ENCODE data around the gene VAV3. TPM values are rescaled to one million over a fixed set of nuclear protein-coding genes. Genes with fewer than 3 reads are reported as not detected.

The VAV3 gene
- total and polyA plus RNA-seq, 4 donors = 1.7 to 14.4 (median 7.6) TPM

DNA sequence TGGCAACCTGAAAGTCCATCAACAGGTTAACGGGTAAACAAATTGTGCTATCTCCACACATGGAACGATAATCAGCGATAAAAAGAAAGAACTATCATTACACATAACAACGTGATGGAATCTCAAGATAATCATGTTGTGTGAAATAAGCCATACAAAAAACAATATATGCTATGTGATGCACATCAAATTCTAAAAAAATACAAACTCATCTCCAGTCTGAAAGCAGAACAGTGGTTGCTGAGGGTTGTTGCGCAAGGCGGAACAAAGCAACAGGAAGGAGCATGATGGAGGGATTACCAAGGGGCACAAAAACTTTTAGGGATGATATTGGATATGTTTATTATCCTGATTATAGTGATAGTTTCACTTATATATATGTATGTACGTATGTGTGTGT lies 324.8 kb downstream of the VAV3 start:
- H3K36me3 ChIP-seq (ENCODE audit: control insufficient read depth in 4 of 4, insufficient read depth in 4 of 4, low read length in 4 of 4) = no peaks in the 10 kb centered on the region
- H3K9me3 ChIP-seq (ENCODE audit: control insufficient read depth in 4 of 4, insufficient read depth in 3 of 4, low read length in 3 of 4) = peaks cover 0 to 2% (median 0%) of the 10 kb centered on the region in 4 donors
- H3K4me1 ChIP-seq (ENCODE audit: control insufficient read depth in 5 of 5, insufficient read depth in 5 of 5, low read length in 5 of 5) = no peaks in the 10 kb centered on the region
- H3K27ac ChIP-seq (ENCODE audit: low read depth in 1 of 2, low read length in 1 of 2) = no peak overlapping the region
- TF ChIP-seq, protein P1, sequence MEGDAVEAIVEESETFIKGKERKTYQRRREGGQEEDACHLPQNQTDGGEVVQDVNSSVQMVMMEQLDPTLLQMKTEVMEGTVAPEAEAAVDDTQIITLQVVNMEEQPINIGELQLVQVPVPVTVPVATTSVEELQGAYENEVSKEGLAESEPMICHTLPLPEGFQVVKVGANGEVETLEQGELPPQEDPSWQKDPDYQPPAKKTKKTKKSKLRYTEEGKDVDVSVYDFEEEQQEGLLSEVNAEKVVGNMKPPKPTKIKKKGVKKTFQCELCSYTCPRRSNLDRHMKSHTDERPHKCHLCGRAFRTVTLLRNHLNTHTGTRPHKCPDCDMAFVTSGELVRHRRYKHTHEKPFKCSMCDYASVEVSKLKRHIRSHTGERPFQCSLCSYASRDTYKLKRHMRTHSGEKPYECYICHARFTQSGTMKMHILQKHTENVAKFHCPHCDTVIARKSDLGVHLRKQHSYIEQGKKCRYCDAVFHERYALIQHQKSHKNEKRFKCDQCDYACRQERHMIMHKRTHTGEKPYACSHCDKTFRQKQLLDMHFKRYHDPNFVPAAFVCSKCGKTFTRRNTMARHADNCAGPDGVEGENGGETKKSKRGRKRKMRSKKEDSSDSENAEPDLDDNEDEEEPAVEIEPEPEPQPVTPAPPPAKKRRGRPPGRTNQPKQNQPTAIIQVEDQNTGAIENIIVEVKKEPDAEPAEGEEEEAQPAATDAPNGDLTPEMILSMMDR (IDR thresholded peaks at IDR 0.05; ENCODE audit: control extremely low read depth, extremely low read depth) = no peak
- ATAC-seq (ENCODE audit: insufficient read depth, low FRiP score) (no peak), DNase-seq (no peak)
- H3K9ac ChIP-seq (ENCODE audit: insufficient read depth in 1 of 2, low read length in 2 of 2) = no peak overlapping the region
- H3K27me3 ChIP-seq (ENCODE audit: control insufficient read depth in 3 of 3, insufficient read depth in 3 of 3, low read length in 2 of 3) = no peaks in the 10 kb centered on the region
- no peak overlapping the region for H3K4me3 ChIP-seq
- 77 to 79% methylated on average over 7 of the region's 7 CpGs for WGBS, 2 donors

DNA sequence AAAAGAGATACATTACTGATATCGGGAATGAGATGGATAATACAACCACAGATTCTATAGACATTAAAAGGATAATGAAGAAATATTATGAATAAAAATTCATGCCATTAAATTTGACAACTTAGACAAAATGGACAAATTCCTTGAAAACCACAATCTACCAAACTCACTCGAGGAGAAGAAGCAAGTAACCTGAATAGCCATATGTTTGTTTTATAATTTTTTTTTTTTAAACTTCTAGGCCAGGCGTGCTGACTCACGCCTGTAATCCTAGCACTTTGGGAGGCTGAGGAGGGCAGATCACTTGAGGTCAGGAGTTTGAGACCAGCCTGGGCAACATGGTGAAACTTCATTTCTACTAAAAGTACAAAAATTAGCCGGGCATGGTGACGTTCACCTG lies 327.9 kb downstream of the VAV3 start:
- Histone ChIP-seq H3K27me3 (ENCODE audit: control insufficient read depth in 3 of 3, insufficient read depth in 3 of 3, low read length in 2 of 3) (no peaks in the 10 kb centered on the region), H3K36me3 (ENCODE audit: control insufficient read depth in 4 of 4, insufficient read depth in 4 of 4, low read length in 4 of 4) (no peaks in the 10 kb centered on the region), H3K4me1 (ENCODE audit: control insufficient read depth in 5 of 5, insufficient read depth in 5 of 5, low read length in 5 of 5) (no peaks in the 10 kb centered on the region), H3K4me3 (no peak overlapping the region), H3K27ac (ENCODE audit: low read depth in 1 of 2, low read length in 1 of 2) (no peak overlapping the region), H3K9ac (ENCODE audit: insufficient read depth in 1 of 2, low read length in 2 of 2) (no peak overlapping the region), H3K9me3 (ENCODE audit: control insufficient read depth in 4 of 4, insufficient read depth in 3 of 4, low read length in 3 of 4) (peaks cover 0 to 2% (median 0%) of the 10 kb centered on the region in 4 donors)
- ATAC-seq (ENCODE audit: insufficient read depth, low FRiP score) (no peak), DNase-seq (no peak)
- TF ChIP-seq, protein P1 (IDR thresholded peaks at IDR 0.05; ENCODE audit: control extremely low read depth, extremely low read depth) = no peak
- WGBS, 2 donors = 90 to 91% methylated on average over 6 of the region's 6 CpGs

DNA sequence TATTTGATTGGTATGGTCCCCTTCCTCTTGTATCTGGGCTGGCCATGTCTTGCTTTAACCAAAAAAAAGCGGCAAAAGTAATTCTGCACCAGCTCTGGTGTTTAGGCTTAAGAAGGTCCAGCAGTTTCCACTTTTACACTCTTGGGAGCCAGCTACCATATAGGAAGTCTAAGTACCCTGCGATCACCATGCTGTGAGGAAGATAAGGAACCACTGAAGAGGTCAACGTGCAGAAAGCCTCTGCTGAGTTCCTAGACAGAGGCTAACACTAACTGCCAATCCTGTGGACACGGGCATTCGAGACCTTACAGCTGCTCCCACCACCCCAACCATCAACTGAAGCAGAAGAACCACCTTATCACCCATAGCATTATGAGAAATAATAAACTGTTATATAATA lies 331.4 kb downstream of the VAV3 start:
- Histone ChIP-seq H3K9me3 (ENCODE audit: control insufficient read depth in 4 of 4, insufficient read depth in 3 of 4, low read length in 3 of 4) (peaks cover 0 to 2% (median 0%) of the 10 kb centered on the region in 4 donors), H3K9ac (ENCODE audit: insufficient read depth in 1 of 2, low read length in 2 of 2) (no peak overlapping the region), H3K4me1 (ENCODE audit: control insufficient read depth in 5 of 5, insufficient read depth in 5 of 5, low read length in 5 of 5) (no peaks in the 10 kb centered on the region), H3K27ac (ENCODE audit: low read depth in 1 of 2, low read length in 1 of 2) (no peak overlapping the region), H3K4me3 (no peak overlapping the region), H3K36me3 (ENCODE audit: control insufficient read depth in 4 of 4, insufficient read depth in 4 of 4, low read length in 4 of 4) (no peaks in the 10 kb centered on the region), H3K27me3 (ENCODE audit: control insufficient read depth in 3 of 3, insufficient read depth in 3 of 3, low read length in 2 of 3) (no peaks in the 10 kb centered on the region)
- TF ChIP-seq, protein P1 (IDR thresholded peaks at IDR 0.05; ENCODE audit: control extremely low read depth, extremely low read depth) = no peak
- ATAC-seq (ENCODE audit: insufficient read depth, low FRiP score) = no peak
- 69 to 92% methylated on average over 5 of the region's 5 CpGs for WGBS, 2 donors
- no peak for DNase-seq
